ENCODE measurements around the gene CFH. TPM values are rescaled to one million over a fixed set of nuclear protein-coding genes. Genes with fewer than 3 reads are reported as not detected.
"Not testable (repeated sequence)": the region's sequence is repeated elsewhere in the genome, so short reads cannot be mapped to it uniquely, and the experiment has no call there.

The CFH gene
- polyA plus RNA-seq, 2 donors, result 7.0 to 15.7 TPM

DNA sequence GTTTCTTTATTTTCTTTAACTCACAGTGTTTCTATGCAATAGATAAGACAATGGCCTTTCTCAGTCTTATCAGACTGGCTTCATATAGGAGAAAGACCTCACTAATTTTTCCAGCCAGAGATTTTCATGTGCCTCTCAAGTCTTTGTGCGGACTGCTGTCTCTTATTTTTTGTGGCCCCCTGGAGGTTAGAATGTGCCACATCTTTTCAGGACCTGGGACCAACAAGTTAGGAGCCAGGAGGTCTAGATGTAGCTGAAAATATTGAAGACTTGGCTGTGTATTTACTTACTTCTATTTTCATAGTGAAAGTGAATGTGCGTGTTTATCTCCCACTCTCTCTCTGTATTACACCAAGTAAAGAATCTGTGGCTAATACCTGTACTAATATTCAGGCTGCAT is 80.7 kb downstream of the CFH start:
- Histone ChIP-seq H3K27ac (ENCODE audit: low read depth in 2 of 2, low read length in 1 of 2) (no peak overlapping the region), H3K4me1 (ENCODE audit: control insufficient read depth in 2 of 2, insufficient read depth in 2 of 2, low read length in 1 of 2) (no peaks in the 10 kb centered on the region), H3K27me3 (ENCODE audit: control insufficient read depth in 1 of 2, insufficient read depth in 2 of 2, low read length in 2 of 2) (no peaks in the 10 kb centered on the region), H3K4me3 (ENCODE audit: low read depth in 1 of 2, low read length in 2 of 2) (no peak overlapping the region), H3K36me3 (ENCODE audit: control insufficient read depth in 2 of 2, insufficient read depth in 2 of 2, low read length in 1 of 2) (no peaks in the 10 kb centered on the region), H3K9me3 (ENCODE audit: control insufficient read depth in 2 of 2, insufficient read depth in 1 of 2, low read depth in 1 of 2, low read length in 1 of 2) (no peaks in the 10 kb centered on the region)
- whole genome bisulfite sequencing, 2 donors, result 88 to 95% methylated on average over 2 of the region's 2 CpGs

- no peak overlapping the region for H3K27ac ChIP-seq (ENCODE audit: low read depth in 2 of 2, low read length in 1 of 2)
- no peak overlapping the region for H3K4me3 ChIP-seq (ENCODE audit: low read depth in 1 of 2, low read length in 2 of 2)
- H3K36me3 ChIP-seq (ENCODE audit: control insufficient read depth in 2 of 2, insufficient read depth in 2 of 2, low read length in 1 of 2), result no peaks in the 10 kb centered on the region
- no peaks in the 10 kb centered on the region for H3K4me1 ChIP-seq (ENCODE audit: control insufficient read depth in 2 of 2, insufficient read depth in 2 of 2, low read length in 1 of 2)
- H3K9me3 ChIP-seq (ENCODE audit: control insufficient read depth in 2 of 2, insufficient read depth in 1 of 2, low read depth in 1 of 2, low read length in 1 of 2), result no peaks in the 10 kb centered on the region
- 78 to 80% methylated on average over 11 of the region's 11 CpGs for WGBS, 2 donors
- no peaks in the 10 kb centered on the region for H3K27me3 ChIP-seq (ENCODE audit: control insufficient read depth in 1 of 2, insufficient read depth in 2 of 2, low read length in 2 of 2)
Measured at GRCh38 chr1:196733091-196733970, 81.5 kb downstream of the CFH start.

DNA sequence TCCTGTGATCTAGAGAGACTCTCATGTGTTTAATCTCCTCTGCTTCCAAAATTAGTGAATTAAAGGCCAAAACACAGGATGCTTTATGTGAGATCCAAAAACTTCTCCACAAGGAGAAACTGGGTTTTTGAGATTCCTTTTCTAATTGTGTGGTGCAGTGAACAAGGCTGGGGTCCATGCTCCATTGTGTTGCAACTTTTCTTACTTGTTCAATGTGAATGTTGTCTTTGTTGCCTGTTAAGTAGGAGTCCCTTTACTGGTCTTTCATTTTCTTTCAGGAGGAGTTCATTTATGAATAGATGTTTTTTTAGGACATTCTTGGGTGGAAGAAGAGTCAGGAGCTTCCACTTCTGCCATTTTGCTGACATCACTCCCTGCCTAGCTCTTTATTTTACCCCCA is 82.2 kb downstream of the CFH start:
- H3K27me3 ChIP-seq (ENCODE audit: control insufficient read depth in 1 of 2, insufficient read depth in 2 of 2, low read length in 2 of 2), result no peaks in the 10 kb centered on the region
- no peaks in the 10 kb centered on the region for H3K9me3 ChIP-seq (ENCODE audit: control insufficient read depth in 2 of 2, insufficient read depth in 1 of 2, low read depth in 1 of 2, low read length in 1 of 2)
- H3K27ac ChIP-seq (ENCODE audit: low read depth in 2 of 2, low read length in 1 of 2), result no peak overlapping the region
- no peaks in the 10 kb centered on the region for H3K4me1 ChIP-seq (ENCODE audit: control insufficient read depth in 2 of 2, insufficient read depth in 2 of 2, low read length in 1 of 2)
- H3K4me3 ChIP-seq (ENCODE audit: low read depth in 1 of 2, low read length in 2 of 2), result no peak overlapping the region
- H3K36me3 ChIP-seq (ENCODE audit: control insufficient read depth in 2 of 2, insufficient read depth in 2 of 2, low read length in 1 of 2), result no peaks in the 10 kb centered on the region

DNA sequence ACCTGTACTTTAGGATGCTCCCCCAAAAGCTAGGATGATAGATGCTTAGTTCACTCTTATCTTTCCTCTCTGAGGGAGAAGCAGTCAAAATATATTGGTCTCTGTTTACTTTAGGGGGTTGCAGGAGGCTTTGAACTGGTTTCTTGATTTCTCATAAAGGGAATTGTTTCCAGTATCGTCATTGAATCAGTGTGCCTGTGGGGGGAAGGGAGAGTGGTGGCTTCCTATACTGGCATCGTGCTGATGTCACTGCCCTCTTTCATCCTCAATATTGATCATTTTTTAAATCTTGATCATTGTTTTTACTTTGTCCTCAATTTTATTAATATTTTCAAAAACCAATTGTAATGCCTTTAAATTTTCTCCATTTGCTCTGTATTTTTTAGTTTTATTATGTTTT is 82.6 kb downstream of the CFH start:
- no peaks in the 10 kb centered on the region for H3K27me3 ChIP-seq (ENCODE audit: control insufficient read depth in 1 of 2, insufficient read depth in 2 of 2, low read length in 2 of 2)
- H3K27ac ChIP-seq (ENCODE audit: low read depth in 2 of 2, low read length in 1 of 2), result no peak overlapping the region
- H3K9me3 ChIP-seq (ENCODE audit: control insufficient read depth in 2 of 2, insufficient read depth in 1 of 2, low read depth in 1 of 2, low read length in 1 of 2), result no peaks in the 10 kb centered on the region
- no peaks in the 10 kb centered on the region for H3K36me3 ChIP-seq (ENCODE audit: control insufficient read depth in 2 of 2, insufficient read depth in 2 of 2, low read length in 1 of 2)
- 64 to 83% methylated on average over 2 of the region's 2 CpGs for WGBS, 2 donors
- no peak overlapping the region for H3K4me3 ChIP-seq (ENCODE audit: low read depth in 1 of 2, low read length in 2 of 2)
- H3K4me1 ChIP-seq (ENCODE audit: control insufficient read depth in 2 of 2, insufficient read depth in 2 of 2, low read length in 1 of 2), result no peaks in the 10 kb centered on the region

GRCh38 chr1:196738730-196739129 is 86.9 kb downstream of the CFH start:
- Histone ChIP-seq H3K4me1 (ENCODE audit: control insufficient read depth in 2 of 2, insufficient read depth in 2 of 2, low read length in 1 of 2) (no peaks in the 10 kb centered on the region), H3K9me3 (ENCODE audit: control insufficient read depth in 2 of 2, insufficient read depth in 1 of 2, low read depth in 1 of 2, low read length in 1 of 2) (no peaks in the 10 kb centered on the region), H3K27me3 (ENCODE audit: control insufficient read depth in 1 of 2, insufficient read depth in 2 of 2, low read length in 2 of 2) (no peaks in the 10 kb centered on the region), H3K4me3 (ENCODE audit: low read depth in 1 of 2, low read length in 2 of 2) (no peak overlapping the region), H3K36me3 (ENCODE audit: control insufficient read depth in 2 of 2, insufficient read depth in 2 of 2, low read length in 1 of 2) (no peaks in the 10 kb centered on the region), H3K27ac (ENCODE audit: low read depth in 2 of 2, low read length in 1 of 2) (no peak overlapping the region)

DNA sequence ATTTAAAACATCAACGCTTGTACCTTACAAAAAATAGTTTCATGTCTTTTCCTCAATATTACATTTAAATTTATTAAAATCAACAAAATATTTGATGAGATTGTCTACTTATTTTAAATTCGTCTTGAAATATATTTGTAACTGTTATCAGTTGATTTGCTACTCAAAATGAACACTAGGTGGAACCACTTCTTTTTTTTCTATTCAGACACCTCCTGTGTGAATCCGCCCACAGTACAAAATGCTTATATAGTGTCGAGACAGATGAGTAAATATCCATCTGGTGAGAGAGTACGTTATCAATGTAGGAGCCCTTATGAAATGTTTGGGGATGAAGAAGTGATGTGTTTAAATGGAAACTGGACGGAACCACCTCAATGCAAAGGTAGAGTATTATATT is 91.4 kb downstream of the CFH start:
- not testable (repeated sequence) for H3K27ac ChIP-seq (ENCODE audit: low read depth in 2 of 2, low read length in 1 of 2); H3K4me3 ChIP-seq (ENCODE audit: low read depth in 1 of 2, low read length in 2 of 2); H3K36me3 ChIP-seq (ENCODE audit: control insufficient read depth in 2 of 2, insufficient read depth in 2 of 2, low read length in 1 of 2); H3K27me3 ChIP-seq (ENCODE audit: control insufficient read depth in 1 of 2, insufficient read depth in 2 of 2, low read length in 2 of 2); H3K9me3 ChIP-seq (ENCODE audit: control insufficient read depth in 2 of 2, insufficient read depth in 1 of 2, low read depth in 1 of 2, low read length in 1 of 2); H3K4me1 ChIP-seq (ENCODE audit: control insufficient read depth in 2 of 2, insufficient read depth in 2 of 2, low read length in 1 of 2)
- 41 to 59% methylated on average over 6 of the region's 6 CpGs for WGBS, 2 donors

GRCh38 chr1:196765019-196765740 is 113.3 kb downstream of the CFH start:
- H3K27me3 ChIP-seq (ENCODE audit: control insufficient read depth in 1 of 2, insufficient read depth in 2 of 2, low read length in 2 of 2); H3K27ac ChIP-seq (ENCODE audit: low read depth in 2 of 2, low read length in 1 of 2); H3K9me3 ChIP-seq (ENCODE audit: control insufficient read depth in 2 of 2, insufficient read depth in 1 of 2, low read depth in 1 of 2, low read length in 1 of 2); H3K4me3 ChIP-seq (ENCODE audit: low read depth in 1 of 2, low read length in 2 of 2); H3K4me1 ChIP-seq (ENCODE audit: control insufficient read depth in 2 of 2, insufficient read depth in 2 of 2, low read length in 1 of 2); H3K36me3 ChIP-seq (ENCODE audit: control insufficient read depth in 2 of 2, insufficient read depth in 2 of 2, low read length in 1 of 2): not testable (repeated sequence)
- WGBS, 2 donors, result 73% methylated on average over 4 of the region's 4 CpGs

DNA sequence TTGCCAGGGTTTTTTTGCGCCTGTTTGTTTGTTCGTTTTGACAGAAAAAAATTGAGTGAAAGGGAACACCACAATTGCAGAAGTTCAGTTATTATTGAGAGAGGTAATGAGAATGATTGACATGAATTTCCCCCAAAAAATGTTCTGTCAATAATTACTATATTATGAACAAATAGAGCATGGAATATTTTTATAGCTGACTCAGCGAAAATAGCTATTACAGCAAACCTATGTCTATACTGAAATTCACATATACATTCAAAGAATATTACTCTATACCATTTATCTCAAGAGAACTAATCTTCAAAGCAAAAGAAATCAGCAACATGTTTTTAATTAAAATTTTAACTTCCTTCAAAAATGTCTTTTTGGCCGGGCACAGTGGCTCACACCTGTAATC is 118.0 kb downstream of the CFH start:
- WGBS, 2 donors, result 91 to 92% methylated on average over 4 of the region's 4 CpGs
- H3K4me3 ChIP-seq (ENCODE audit: low read depth in 1 of 2, low read length in 2 of 2), result not testable (repeated sequence)

GRCh38 chr1:196773713-196774112 is 121.9 kb downstream of the CFH start:
- no peak overlapping the region for H3K27ac ChIP-seq (ENCODE audit: low read depth in 2 of 2, low read length in 1 of 2)
- 95 to 100% methylated on average over 1 of the region's 1 CpG for WGBS, 2 donors
- no peaks in the 10 kb centered on the region for H3K4me1 ChIP-seq (ENCODE audit: control insufficient read depth in 2 of 2, insufficient read depth in 2 of 2, low read length in 1 of 2)
- no peaks in the 10 kb centered on the region for H3K36me3 ChIP-seq (ENCODE audit: control insufficient read depth in 2 of 2, insufficient read depth in 2 of 2, low read length in 1 of 2)
- no peaks in the 10 kb centered on the region for H3K9me3 ChIP-seq (ENCODE audit: control insufficient read depth in 2 of 2, insufficient read depth in 1 of 2, low read depth in 1 of 2, low read length in 1 of 2)
- no peak overlapping the region for H3K4me3 ChIP-seq (ENCODE audit: low read depth in 1 of 2, low read length in 2 of 2)
- H3K27me3 ChIP-seq (ENCODE audit: control insufficient read depth in 1 of 2, insufficient read depth in 2 of 2, low read length in 2 of 2), result no peaks in the 10 kb centered on the region

More for the DNA sequence above, 118.0 kb downstream of the CFH start:
- not testable (repeated sequence) for H3K9me3 ChIP-seq (ENCODE audit: control insufficient read depth in 2 of 2, insufficient read depth in 1 of 2, low read depth in 1 of 2, low read length in 1 of 2); H3K27ac ChIP-seq (ENCODE audit: low read depth in 2 of 2, low read length in 1 of 2); H3K4me1 ChIP-seq (ENCODE audit: control insufficient read depth in 2 of 2, insufficient read depth in 2 of 2, low read length in 1 of 2); H3K36me3 ChIP-seq (ENCODE audit: control insufficient read depth in 2 of 2, insufficient read depth in 2 of 2, low read length in 1 of 2); H3K27me3 ChIP-seq (ENCODE audit: control insufficient read depth in 1 of 2, insufficient read depth in 2 of 2, low read length in 2 of 2)

GRCh38 chr1:196774175-196774574 is 122.3 kb downstream of the CFH start:
- no peak overlapping the region for H3K27ac ChIP-seq (ENCODE audit: low read depth in 2 of 2, low read length in 1 of 2)
- no peaks in the 10 kb centered on the region for H3K36me3 ChIP-seq (ENCODE audit: control insufficient read depth in 2 of 2, insufficient read depth in 2 of 2, low read length in 1 of 2)
- WGBS, 2 donors, result 43 to 51% methylated on average over 2 of the region's 2 CpGs
- no peak overlapping the region for H3K4me3 ChIP-seq (ENCODE audit: low read depth in 1 of 2, low read length in 2 of 2)
- H3K9me3 ChIP-seq (ENCODE audit: control insufficient read depth in 2 of 2, insufficient read depth in 1 of 2, low read depth in 1 of 2, low read length in 1 of 2), result no peaks in the 10 kb centered on the region
- no peaks in the 10 kb centered on the region for H3K27me3 ChIP-seq (ENCODE audit: control insufficient read depth in 1 of 2, insufficient read depth in 2 of 2, low read length in 2 of 2)
- no peaks in the 10 kb centered on the region for H3K4me1 ChIP-seq (ENCODE audit: control insufficient read depth in 2 of 2, insufficient read depth in 2 of 2, low read length in 1 of 2)
